T-cell (primary cell): ENCODE data around the gene REEP3. TPM values are rescaled to one million over a fixed set of nuclear protein-coding genes. Genes with fewer than 3 reads are reported as not detected.

ENCODE experiments used
- ATAC-seq, 4 experiments: fragments of 200-7000 bp in 3 of 4; fragments of 150-1000 bp in 1 of 4; cut with Tn5 transposase; replicated peaks in 1 of 4; 1 replicate in 3 of 4; 2 replicates in 1 of 4; pipeline ENCODE4 v1.10.0; 2021; ENCODE audit warnings: moderate library complexity in 3 of 4, mild to moderate bottlenecking in 2 of 4, moderate number of reproducible peaks in 1 of 4
- CTCF ChIA-PET, 2 donors: fragments of 300-600 bp; sonication (Branson Sonifier 250); formaldehyde crosslinking; loops; one replicate each; lab custom pipeline; 2022; ENCODE audit warnings: antibody characterized with exemption in 2 of 2; lab: Charles Lee
- POLR2A ChIA-PET, 2 donors: fragments of 300-600 bp; sonication (Branson Sonifier 250); formaldehyde crosslinking; loops; one replicate each; lab custom pipeline; 2022; ENCODE audit warnings: antibody characterized with exemption in 2 of 2; lab: Charles Lee
- DNase-seq, 35 experiments: peaks; one replicate each; pipeline versions ENCODE4 v3.0.0 to v3.0.0-alpha.2; 2013 to 2023
- H3K27ac ChIP-seq: one replicate; pipeline ENCODE4 v1.5.1; 2013; ENCODE audit warnings: low read length
- H3K27me3 ChIP-seq, 2 experiments: replicated peaks in 1 of 2; 1 replicate in 1 of 2; 2 replicates in 1 of 2; pipeline versions ENCODE4 v1.6.1 to v1.7.0; 2013; ENCODE audit warnings: low read length in 1 of 2, mixed read lengths in 1 of 2; ENCODE audit not compliant: control insufficient read depth in 2 of 2, insufficient read depth in 2 of 2; ENCODE audit errors: extremely low read depth in 1 of 2
- H3K36me3 ChIP-seq, 2 donors: 1 replicate in 1 of 2; 2 replicates in 1 of 2; pipeline versions ENCODE4 v1.6.1 to v1.7.0; 2013; ENCODE audit warnings: low read length in 1 of 2; ENCODE audit not compliant: control insufficient read depth in 2 of 2, insufficient read depth in 1 of 2; ENCODE audit errors: extremely low read depth in 1 of 2
- H3K4me1 ChIP-seq, 2 experiments: 1 replicate in 1 of 2; 2 replicates in 1 of 2; pipeline versions ENCODE4 v1.6.1 to v1.7.0; 2013; ENCODE audit warnings: low read length in 2 of 2, mixed read lengths in 1 of 2; ENCODE audit not compliant: insufficient read depth in 2 of 2, control insufficient read depth in 1 of 2; ENCODE audit errors: extremely low read depth in 1 of 2
- H3K4me3 ChIP-seq, 2 donors: 1 replicate in 1 of 2; 2 replicates in 1 of 2; pipeline versions ENCODE4 v1.5.1 to v1.7.0; 2013; ENCODE audit warnings: mild to moderate bottlenecking in 2 of 2, low read length in 1 of 2, moderate library complexity in 1 of 2; ENCODE audit not compliant: control insufficient read depth in 1 of 2; ENCODE audit errors: extremely low read depth in 1 of 2
- H3K9me3 ChIP-seq: 2 replicates; pipeline ENCODE4 v1.7.0; 2013
- H3K27ac Mint-ChIP-seq, 2 donors: one replicate each; pipeline ENCODE4 v1.8.0; 2020 to 2021; ENCODE audit warnings: mild to moderate bottlenecking in 2 of 2, mixed read lengths in 2 of 2
- H3K27me3 Mint-ChIP-seq, 2 donors: one replicate each; pipeline ENCODE4 v1.8.0; 2021 to 2022; ENCODE audit warnings: mixed read lengths in 2 of 2
- H3K36me3 Mint-ChIP-seq: one replicate; pipeline ENCODE4 v1.8.0; 2021; ENCODE audit warnings: mixed read lengths
- H3K4me1 Mint-ChIP-seq, 3 donors: one replicate each; pipeline ENCODE4 v1.8.0; 2020 to 2022; ENCODE audit warnings: mixed read lengths in 3 of 3, mild to moderate bottlenecking in 1 of 3
- H3K4me3 Mint-ChIP-seq, 3 donors: one replicate each; pipeline ENCODE4 v1.8.0; 2020 to 2022; ENCODE audit warnings: mild to moderate bottlenecking in 3 of 3, mixed read lengths in 3 of 3, moderate library complexity in 3 of 3
- H3K9me3 Mint-ChIP-seq, 3 donors: one replicate each; pipeline ENCODE4 v1.8.0; 2020 to 2022; ENCODE audit warnings: mixed read lengths in 3 of 3
- WGBS: methylation state at CpG from one replicate; pipeline ENCODE4 v1.1.5; 2013; ENCODE audit warnings: missing lambda C conversion rate; ENCODE audit not compliant: insufficient coverage; 5-methylcytosine and 5-hydroxymethylcytosine counted together
- total RNA-seq, 35 experiments: library from RNA in 6 of 35; stranded (reverse) in 6 of 35; fragments of 120-200 nt in 1 of 35; gene quantifications; one replicate each; pipeline versions ENCODE4 v1.2.1 to v1.2.4 and lab custom pipeline; 2013 to 2026

Gene REEP3
- total RNA-seq, 5 donors from 2014 or later (not counting 1 experiment from before 2014, with no cell fraction given) = 7.9 to 16.2 (median 9.9) TPM

GRCh38 chr10:63627881-63628296 lies 106.7 kb downstream of the REEP3 start:
- DNase-seq (no peak), ATAC-seq (no peak)
- H3K36me3 Mint-ChIP-seq = no peaks in the 10 kb centered on the region
- no peaks in the 10 kb centered on the region for H3K36me3 ChIP-seq
- H3K9me3 Mint-ChIP-seq = no peaks in the 10 kb centered on the region
- H3K27me3 Mint-ChIP-seq = no peaks in the 10 kb centered on the region
- H3K27ac ChIP-seq = no peak overlapping the region
- ChIA-PET POLR2A (interaction anchor here (0.5 to 0.6 kb wide), 3 partner anchors 12 to 465 kb away, joined by 3 to 5 read pairs (median 3); no protein-coding TSS in a partner anchor), CTCF (interaction anchor here (0.5 to 6.3 kb wide), 19 partner anchors 9 to 1363 kb away, joined by 3 to 98 read pairs (median 4); no protein-coding TSS in a partner anchor)
- peaks cover 22 to 31% (median 25%) of the 10 kb centered on the region in 3 donors for H3K4me1 Mint-ChIP-seq
- 14% methylated on average over 1 of the region's 2 CpGs for WGBS
- H3K27ac Mint-ChIP-seq = no peak overlapping the region
- no peak overlapping the region for H3K4me3 ChIP-seq
- H3K4me3 Mint-ChIP-seq = peak overlapping the region in 1 of 3 donors; percentile 91
- peaks cover 19 to 24% of the 10 kb centered on the region in 2 experiments for H3K4me1 ChIP-seq
- H3K27me3 ChIP-seq = no peaks in the 10 kb centered on the region
- H3K9me3 ChIP-seq = no peaks in the 10 kb centered on the region

DNA sequence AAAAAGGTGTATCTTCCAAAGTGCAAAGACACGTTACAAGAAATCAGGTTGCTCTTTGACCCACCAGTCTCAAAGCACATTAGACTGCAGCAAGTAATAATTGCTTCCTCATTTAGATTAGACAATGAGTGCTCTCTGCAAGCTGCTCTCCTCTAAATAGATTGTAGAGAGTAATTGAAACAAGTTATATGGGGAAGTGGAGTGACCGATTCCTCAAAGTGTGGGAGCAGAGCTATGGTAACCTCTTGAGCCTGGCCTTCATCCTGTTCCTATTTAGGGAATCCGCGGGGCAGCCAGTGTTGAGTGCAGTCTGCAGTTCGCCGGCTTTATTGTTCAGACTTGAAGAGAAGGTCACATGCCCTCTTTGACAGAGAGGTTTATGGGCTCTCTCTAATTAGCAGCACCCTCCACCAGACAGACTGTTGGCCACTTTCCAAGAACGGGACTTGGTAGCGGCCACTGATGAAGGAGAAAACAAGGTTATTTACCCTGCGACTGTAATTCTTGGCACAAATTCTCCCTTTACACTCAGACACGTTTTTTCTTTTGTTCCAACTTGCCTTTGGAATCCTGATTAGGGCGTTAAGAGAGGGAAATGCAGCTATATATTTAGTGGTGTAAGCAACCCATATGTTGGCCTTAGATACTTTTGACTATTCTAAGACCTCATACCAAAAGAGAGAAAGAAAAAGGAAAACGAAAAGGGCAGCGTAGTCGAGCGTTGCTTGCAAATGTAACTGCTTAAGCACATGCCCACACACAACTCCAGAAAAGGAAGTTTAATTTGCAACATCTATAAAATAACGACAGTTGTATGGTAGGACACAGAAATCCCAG lies 107.5 kb downstream of the REEP3 start:
- ChIA-PET POLR2A (interaction anchor here (0.5 to 1.3 kb wide), 6 partner anchors 9 to 466 kb away, joined by 3 to 17 read pairs (median 4); no protein-coding TSS in a partner anchor), CTCF (interaction anchor here (0.5 to 6.3 kb wide), 38 partner anchors 8 to 1364 kb away, joined by 3 to 98 read pairs (median 4); no protein-coding TSS in a partner anchor)
- Mint-ChIP-seq H3K4me3 (peak overlapping the region; percentile 89 to 94 (median 91)), H3K4me1 (peaks cover 22 to 31% (median 25%) of the 10 kb centered on the region in 3 donors), H3K36me3 (no peaks in the 10 kb centered on the region), H3K27ac (peak overlapping the region; percentile 25 to 90), H3K9me3 (no peaks in the 10 kb centered on the region), H3K27me3 (no peaks in the 10 kb centered on the region)
- DNase-seq (peak in 3 of 35 experiments; percentile 8 to 38 (median 22)), ATAC-seq (peak; percentile 8 to 25 (median 11))
- no peaks in the 10 kb centered on the region for H3K36me3 ChIP-seq
- H3K4me1 ChIP-seq = peaks cover 19 to 24% of the 10 kb centered on the region in 2 experiments
- H3K27ac ChIP-seq = no peak overlapping the region
- H3K27me3 ChIP-seq = no peaks in the 10 kb centered on the region
- H3K4me3 ChIP-seq = peak overlapping the region; percentile 82 to 97
- H3K9me3 ChIP-seq = no peaks in the 10 kb centered on the region
- 80% methylated on average over 2 of the region's 16 CpGs for WGBS

- Histone ChIP-seq H3K27ac (peak overlapping the region; percentile 51), H3K27me3 (no peaks in the 10 kb centered on the region), H3K4me1 (peaks cover 19 to 24% of the 10 kb centered on the region in 2 experiments), H3K4me3 (peak overlapping the region; percentile 82 to 97), H3K9me3 (no peaks in the 10 kb centered on the region), H3K36me3 (no peaks in the 10 kb centered on the region)
- under 1% methylated on average over 17 of the region's 24 CpGs for WGBS
- ChIA-PET CTCF (interaction anchor here (0.5 to 6.3 kb wide), 39 partner anchors 13 to 1180 kb away, joined by 3 to 98 read pairs (median 4); no protein-coding TSS in a partner anchor), POLR2A (interaction anchor here (0.6 to 2.1 kb wide), 5 partner anchors 54 to 463 kb away, joined by 3 to 17 read pairs (median 8); no protein-coding TSS in a partner anchor)
- Mint-ChIP-seq H3K27me3 (no peaks in the 10 kb centered on the region), H3K27ac (peak overlapping the region; percentile 87 to 90), H3K9me3 (no peaks in the 10 kb centered on the region), H3K4me3 (peak overlapping the region; percentile 89 to 94 (median 91)), H3K4me1 (peaks cover 22 to 31% (median 25%) of the 10 kb centered on the region in 3 donors), H3K36me3 (no peaks in the 10 kb centered on the region)
- ATAC-seq = peak; percentile 60 to 69 (median 68)
- peak; percentile 47 to 85 (median 74) for DNase-seq
Observed at GRCh38 chr10:63629363-63630084, 108.3 kb downstream of the REEP3 start.

DNA sequence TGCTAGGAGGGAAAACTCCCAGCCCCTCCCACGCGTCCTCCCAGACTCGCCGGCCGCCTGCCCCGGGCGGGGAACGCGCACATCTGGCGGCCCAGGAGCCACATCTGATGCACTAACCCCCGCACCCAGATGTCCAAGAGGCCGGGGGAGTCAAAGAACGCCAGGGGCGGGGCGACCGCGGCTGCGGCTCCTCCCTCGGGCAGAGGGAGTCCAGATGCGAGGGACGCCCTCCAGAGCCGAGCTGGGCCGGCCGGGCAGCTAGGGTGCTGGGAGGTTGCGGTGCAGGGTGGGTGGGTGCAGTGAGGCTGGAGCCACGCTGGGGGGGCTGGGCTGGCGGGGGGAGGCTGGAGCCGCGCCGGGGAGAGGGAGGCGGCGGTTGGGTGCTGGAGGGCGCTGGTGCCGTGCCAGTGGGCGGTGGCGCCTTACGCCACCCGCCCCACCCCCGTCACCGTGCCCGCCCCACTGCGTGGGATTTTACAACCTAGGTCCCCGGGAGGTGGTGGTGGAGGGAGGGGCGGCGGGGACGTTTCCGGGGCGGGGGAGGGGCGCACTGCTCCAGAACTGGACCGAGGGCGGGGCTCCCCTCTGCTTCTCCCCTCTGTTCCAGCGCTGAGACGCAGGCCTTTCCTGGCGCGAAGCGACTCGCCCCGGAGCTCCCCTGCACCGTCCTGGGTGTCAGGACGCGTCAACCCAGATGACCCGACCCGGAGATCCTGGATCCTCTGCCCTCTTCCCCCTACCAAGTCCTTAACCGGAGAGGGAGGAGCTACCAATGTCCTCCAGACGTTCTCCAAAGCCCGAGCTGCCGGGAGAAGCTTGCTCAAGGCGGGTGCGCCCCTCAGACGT lies 109.1 kb downstream of the REEP3 start:
- Mint-ChIP-seq H3K4me3 (peak overlapping the region; percentile 89 to 94 (median 91)), H3K4me1 (peaks cover 22 to 31% (median 25%) of the 10 kb centered on the region in 3 donors), H3K9me3 (no peaks in the 10 kb centered on the region), H3K27me3 (no peaks in the 10 kb centered on the region), H3K36me3 (no peaks in the 10 kb centered on the region), H3K27ac (peak overlapping the region; percentile 75 to 90)
- ChIA-PET POLR2A (interaction anchor here (0.6 to 2.1 kb wide), 7 partner anchors 361 to 808 kb away, joined by 3 to 13 read pairs (median 3); no protein-coding TSS in a partner anchor), CTCF (interaction anchor here (0.6 to 6.3 kb wide), 20 partner anchors 14 to 498 kb away, joined by 3 to 98 read pairs (median 4); no protein-coding TSS in a partner anchor)
- H3K36me3 ChIP-seq = no peaks in the 10 kb centered on the region
- H3K4me3 ChIP-seq = peak overlapping the region; percentile 82 to 97
- 0% methylated on average over 42 of the region's 70 CpGs for WGBS
- ATAC-seq = peak; percentile 74 to 79 (median 78)
- H3K27ac ChIP-seq = peak overlapping the region; percentile 51
- peak; percentile 39 to 81 (median 62) for DNase-seq
- no peaks in the 10 kb centered on the region for H3K27me3 ChIP-seq
- no peaks in the 10 kb centered on the region for H3K9me3 ChIP-seq
- peaks cover 19 to 24% of the 10 kb centered on the region in 2 experiments for H3K4me1 ChIP-seq

GRCh38 chr10:63630931-63631680 lies 109.9 kb downstream of the REEP3 start:
- ATAC-seq (peak in 1 of 4 experiments; percentile 13), DNase-seq (peak in 6 of 35 experiments; percentile 8 to 38 (median 28))
- no peaks in the 10 kb centered on the region for H3K9me3 Mint-ChIP-seq
- Histone ChIP-seq H3K36me3 (no peaks in the 10 kb centered on the region), H3K4me3 (peak overlapping the region; percentile 82 to 83), H3K27me3 (no peaks in the 10 kb centered on the region), H3K9me3 (no peaks in the 10 kb centered on the region), H3K27ac (no peak overlapping the region), H3K4me1 (peaks cover 19 to 24% of the 10 kb centered on the region in 2 experiments)
- peak overlapping the region; percentile 52 to 75 for H3K27ac Mint-ChIP-seq
- CTCF ChIA-PET = interaction anchor here (0.6 to 6.3 kb wide), 15 partner anchors 9 to 499 kb away, joined by 3 to 98 read pairs (median 4); no protein-coding TSS in a partner anchor
- POLR2A ChIA-PET = interaction anchor here (0.6 to 2.1 kb wide), 6 partner anchors 362 to 809 kb away, joined by 3 to 13 read pairs (median 4); no protein-coding TSS in a partner anchor
- peaks cover 22 to 31% (median 25%) of the 10 kb centered on the region in 3 donors for H3K4me1 Mint-ChIP-seq
- H3K36me3 Mint-ChIP-seq = no peaks in the 10 kb centered on the region
- 46% methylated on average over 9 of the region's 19 CpGs for WGBS
- no peaks in the 10 kb centered on the region for H3K27me3 Mint-ChIP-seq
- H3K4me3 Mint-ChIP-seq = peak overlapping the region; percentile 82 to 94 (median 91)
